Left cardiac atrium (tissue), 4 donors: ENCODE measurements around the gene THAP8. TPM values are rescaled to one million over a fixed set of nuclear protein-coding genes. Genes with fewer than 3 reads are reported as not detected.
"Not testable (repeated sequence)": the region's sequence is repeated elsewhere in the genome, so short reads cannot be mapped to it uniquely, and the experiment has no call there.

Experiments used
- ATAC-seq, 2 donors: fragments of 200-7000 bp; cut with Tn5 transposase; one replicate each; pipeline ENCODE4 v1.9.1; 2020; ENCODE audit warnings: mild to moderate bottlenecking in 2 of 2, moderate library complexity in 2 of 2
- DNase-seq: peaks from one replicate; pipeline ENCODE4 v3.0.0-alpha.2; 2020
- intact Hi-C, 2 donors: fragments of 100-400 bp; cut with DNase I; formaldehyde crosslinking; loops; one replicate each; pipeline versions ENCODE4 v1.14.1 to v1.15.1; 2022 to 2023
- total RNA-seq, 2 donors: library from RNA; stranded (reverse); fragmentation: NEBNext Ultra II Directional; extraction: Animal tissue kit (Norgen Biotek cat#: 25700); gene quantifications; one replicate each; pipeline ENCODE4 v1.2.1, GENCODE V29; 2021
- donor health status: DM: no; HTN: yes; CAD: no.
- donor health status: DM: no; HTN: yes; CAD: no; lungs with severe emphysema.
- donor health status: DM: yes; HTN: yes; CAD: no.
- donor health status: Dilated cardiomyopathy.

THAP8 gene
- total RNA-seq, 2 donors from 2014 or later, result 2.3 to 4.4 TPM

DNA sequence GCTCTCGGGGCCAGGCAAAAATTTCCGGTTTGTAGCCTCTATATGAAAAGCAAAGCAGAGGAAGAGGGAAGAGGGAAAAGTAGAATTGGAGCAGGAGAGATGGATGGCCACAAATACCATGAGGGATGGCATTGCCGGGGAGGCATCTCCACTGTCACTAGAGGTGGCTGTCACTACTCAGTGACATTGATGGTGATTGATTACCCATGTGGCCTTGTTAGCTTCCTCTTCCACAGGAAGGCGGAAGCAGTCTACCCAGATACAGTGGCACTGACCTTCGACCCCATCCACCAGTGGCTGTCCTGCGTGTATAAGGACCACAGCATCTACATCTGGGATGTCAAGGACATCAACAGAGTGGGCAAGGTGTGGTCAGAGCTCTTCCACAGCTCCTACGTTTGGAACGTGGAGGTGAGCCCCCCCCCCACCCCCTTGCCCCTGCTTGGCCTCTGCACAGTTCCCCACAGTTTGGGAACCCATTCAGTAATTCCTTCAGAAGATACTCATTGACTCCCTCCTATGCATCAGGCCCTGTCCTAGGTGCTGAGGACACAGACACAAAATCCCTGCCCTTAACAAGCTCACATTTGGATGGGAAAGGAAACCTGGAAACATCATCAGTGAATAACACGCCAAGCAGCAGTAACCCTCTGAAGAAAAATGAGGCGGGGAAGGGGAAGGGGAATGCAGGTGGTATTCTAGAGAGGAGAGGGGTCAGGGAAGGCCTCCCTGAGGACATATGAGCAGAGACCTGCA lies 19.2 kb upstream of the THAP8 start:
- no peak for DNase-seq
- no peak for ATAC-seq

DNA sequence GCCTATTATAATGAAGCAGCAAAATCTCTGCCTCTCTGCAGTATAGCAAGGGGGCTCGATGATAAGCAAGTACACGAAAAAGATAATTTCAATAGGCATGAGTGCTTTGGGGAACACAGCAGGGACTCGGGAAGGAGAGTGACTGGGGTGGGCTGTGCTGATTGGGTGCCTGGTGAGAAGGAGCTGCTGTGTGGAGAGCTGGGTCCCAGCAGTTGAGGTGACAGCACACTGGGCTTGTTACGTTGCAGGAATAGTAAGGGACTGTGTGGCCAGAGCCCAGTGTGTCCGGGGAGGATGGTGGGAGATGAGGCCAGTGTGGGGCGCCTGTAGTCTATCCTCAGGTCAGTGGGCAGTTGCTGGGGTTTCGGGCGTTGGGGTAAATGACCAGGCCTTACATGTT lies 18.0 kb upstream of the THAP8 start:
- ATAC-seq (no peak), DNase-seq (no peak)
- intact Hi-C loops, result no loop called here

More for the DNA sequence above, 19.2 kb upstream of the THAP8 start:
- intact Hi-C loops, result no loop called here

DNA sequence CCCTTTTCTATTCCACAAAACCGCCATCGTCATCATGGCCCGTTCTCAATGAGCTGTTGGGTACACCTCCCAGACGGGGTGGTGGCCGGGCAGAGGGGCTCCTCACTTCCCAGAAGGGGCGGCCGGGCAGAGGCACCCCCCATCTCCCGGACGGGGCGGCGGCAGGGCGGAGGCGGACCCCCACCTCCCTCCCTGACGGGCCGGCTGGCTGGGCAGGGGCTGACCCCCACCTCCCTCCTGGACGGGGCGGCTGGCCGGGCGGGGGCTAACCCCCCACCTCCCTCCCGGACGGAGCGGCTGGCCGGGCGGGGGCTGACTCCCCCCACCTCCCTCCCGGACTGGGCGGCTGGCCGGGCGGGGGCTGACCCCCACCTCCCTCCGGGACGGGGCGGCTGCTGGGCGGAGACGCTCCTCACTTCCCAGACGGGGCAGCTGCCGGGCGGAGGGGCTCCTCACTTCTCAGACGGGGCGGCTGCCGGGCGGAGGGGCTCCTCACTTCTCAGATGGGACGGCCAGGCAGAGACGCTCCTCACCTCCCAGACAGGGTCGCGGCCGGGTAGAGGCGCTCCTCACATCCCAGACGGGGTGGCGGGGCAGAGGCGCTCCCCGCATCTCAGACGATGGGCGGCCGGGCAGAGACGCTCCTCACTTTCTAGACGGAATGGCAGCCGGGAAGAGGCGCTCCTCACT lies 14.9 kb upstream of the THAP8 start:
- DNase-seq, ATAC-seq: not testable (repeated sequence)
- intact Hi-C loops, result loop anchor here (10.0 kb wide), 2 partner anchors 46 to 106 kb away; partner anchors contain the start of genes OVOL3 (in 1 of the 2), POLR2I (in 1 of the 2) and TBCB (in 1 of the 2)

DNA sequence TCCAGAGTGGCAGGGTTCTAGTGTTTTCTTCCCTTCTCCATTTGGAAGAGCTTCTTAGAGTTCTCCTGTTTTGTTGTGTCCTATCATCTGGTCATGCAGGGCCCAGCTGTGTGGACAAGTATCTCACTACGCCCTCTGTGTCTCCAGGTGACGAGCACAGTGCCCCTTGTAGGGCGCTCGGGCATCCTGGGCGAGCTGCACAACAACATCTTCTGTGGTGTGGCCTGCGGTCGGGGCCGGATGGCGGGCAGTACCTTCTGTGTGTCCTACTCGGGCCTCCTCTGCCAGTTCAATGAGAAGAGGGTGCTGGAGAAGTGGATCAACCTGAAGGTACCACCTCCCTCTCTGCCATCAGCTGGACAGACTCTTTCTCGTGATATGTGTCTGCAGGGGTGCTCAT lies 13.6 kb upstream of the THAP8 start:
- intact Hi-C loops, result loop anchor here (10.0 kb wide), 2 partner anchors 47 to 107 kb away; partner anchors contain the start of genes OVOL3 (in 1 of the 2), POLR2I (in 1 of the 2) and TBCB (in 1 of the 2)
- ATAC-seq (no peak), DNase-seq (no peak)

DNA sequence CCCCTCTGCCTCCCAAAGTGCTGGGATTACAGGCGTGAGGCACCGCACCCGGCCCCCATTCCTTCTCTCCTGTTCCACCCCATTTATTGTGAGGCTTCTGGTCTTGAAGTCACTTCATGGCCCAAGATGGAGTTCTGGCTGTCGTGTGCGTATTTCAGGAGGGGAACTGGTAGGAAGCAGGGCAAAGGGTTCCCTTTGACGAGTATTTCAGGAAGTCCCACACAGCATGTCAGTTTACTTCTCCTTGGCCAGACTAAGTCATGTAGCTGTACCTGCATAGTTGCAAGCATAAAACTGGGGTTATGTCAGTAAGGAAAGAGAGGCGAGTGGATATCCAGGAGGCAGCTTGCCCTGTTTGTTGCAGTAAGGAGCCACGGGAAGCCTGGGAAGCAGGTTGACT lies 10.7 kb upstream of the THAP8 start:
- intact Hi-C loops, result loop anchor here (10.0 kb wide), 2 partner anchors 50 to 110 kb away; partner anchors contain the start of genes OVOL3 (in 1 of the 2), POLR2I (in 1 of the 2) and TBCB (in 1 of the 2)
- no peak for ATAC-seq

DNA sequence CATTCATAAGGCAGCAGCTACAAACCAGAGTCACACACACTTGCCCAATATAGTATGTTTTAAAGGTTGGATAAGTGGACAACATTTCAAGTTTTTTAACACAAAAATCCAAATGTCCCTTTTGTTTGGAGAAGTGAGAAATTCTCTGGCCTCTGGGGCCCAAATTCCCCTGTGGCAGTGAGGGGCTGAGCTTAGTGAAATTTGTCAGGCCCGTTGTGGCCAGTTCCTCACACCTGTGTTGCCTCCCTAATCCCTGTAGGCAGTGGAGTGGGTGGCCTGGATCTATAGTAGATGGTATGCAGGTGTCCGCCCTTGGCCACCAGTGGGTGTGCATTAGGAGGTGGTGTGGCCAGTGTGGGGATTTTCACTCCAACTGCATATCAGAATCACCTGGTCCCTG lies 7.3 kb upstream of the THAP8 start:
- intact Hi-C loops, result loop anchor here (2.0 to 10.0 kb wide), 3 partner anchors 53 to 113 kb away; partner anchors contain the start of genes OVOL3 (in 1 of the 2), POLR2I (in 1 of the 2) and TBCB (in 1 of the 2)
- no peak for ATAC-seq
- DNase-seq, result no peak

More for the DNA sequence above, 10.7 kb upstream of the THAP8 start:
- no peak for DNase-seq

DNA sequence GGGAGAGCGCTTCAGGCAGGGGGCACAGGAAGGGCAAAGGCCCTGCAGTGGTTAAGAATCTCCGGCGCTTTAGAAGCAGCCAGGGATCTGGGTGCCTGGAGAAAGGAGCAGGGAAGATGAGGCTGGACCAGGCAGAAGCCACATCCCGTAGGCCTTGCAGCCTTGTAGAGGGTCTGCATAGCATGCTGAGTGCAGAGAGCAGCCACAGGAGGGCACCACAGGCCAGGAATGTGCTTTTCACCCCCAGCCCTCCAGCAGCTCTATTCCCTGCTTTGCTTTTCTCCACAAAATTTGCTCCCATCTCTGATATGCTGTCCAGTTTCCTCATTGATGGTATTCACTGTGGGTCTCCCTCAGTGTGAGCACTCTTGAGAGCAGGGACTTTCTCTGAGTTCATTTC lies 6.3 kb upstream of the THAP8 start:
- intact Hi-C loops, result loop anchor here (2.0 to 10.0 kb wide), 3 partner anchors 54 to 114 kb away; partner anchors contain the start of genes OVOL3 (in 1 of the 2), POLR2I (in 1 of the 2) and TBCB (in 1 of the 2)
- ATAC-seq, result peak; percentile 84 to 86
- peak; percentile 35 for DNase-seq

DNA sequence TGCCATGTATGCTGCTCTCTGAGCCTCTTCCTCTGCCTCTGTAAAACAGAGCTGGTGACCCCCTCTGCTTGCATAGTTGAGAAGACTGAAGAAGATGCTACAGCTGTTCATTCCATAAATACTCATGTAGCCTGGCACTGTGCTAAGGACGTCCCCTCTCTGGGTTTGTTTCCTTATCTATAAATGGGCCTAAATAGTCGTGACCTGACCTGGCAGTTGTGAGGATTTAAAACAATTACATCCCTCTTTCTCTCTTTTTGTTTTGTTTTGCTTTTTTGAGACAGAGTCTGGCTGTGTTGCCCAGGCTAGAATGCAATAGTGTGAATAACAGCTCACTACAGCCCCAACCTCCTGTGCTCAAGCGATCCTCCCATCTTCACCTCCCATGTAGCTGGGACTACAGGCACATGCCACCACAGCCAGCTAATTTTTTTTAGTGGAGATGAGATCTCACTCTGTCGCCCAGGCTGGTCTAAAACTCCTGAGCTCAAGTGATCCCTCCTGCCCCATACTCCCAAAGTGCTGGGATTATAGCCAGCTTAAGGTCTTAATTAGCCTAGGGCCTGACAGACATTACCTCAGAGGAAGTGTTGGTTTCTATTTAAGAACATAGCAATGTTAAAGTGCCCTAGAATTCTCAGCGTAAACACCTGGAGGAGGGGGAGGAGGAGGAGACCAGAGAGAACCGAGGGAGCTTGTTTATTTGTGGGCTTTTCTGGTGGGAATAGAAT lies 5.3 kb upstream of the THAP8 start:
- ATAC-seq (no peak), DNase-seq (no peak)
- intact Hi-C loops, result loop anchor here in 1 of 2 donors (10.0 kb wide), 1 partner anchor 55 kb away; the partner anchor contains the start of genes OVOL3, POLR2I and TBCB

DNA sequence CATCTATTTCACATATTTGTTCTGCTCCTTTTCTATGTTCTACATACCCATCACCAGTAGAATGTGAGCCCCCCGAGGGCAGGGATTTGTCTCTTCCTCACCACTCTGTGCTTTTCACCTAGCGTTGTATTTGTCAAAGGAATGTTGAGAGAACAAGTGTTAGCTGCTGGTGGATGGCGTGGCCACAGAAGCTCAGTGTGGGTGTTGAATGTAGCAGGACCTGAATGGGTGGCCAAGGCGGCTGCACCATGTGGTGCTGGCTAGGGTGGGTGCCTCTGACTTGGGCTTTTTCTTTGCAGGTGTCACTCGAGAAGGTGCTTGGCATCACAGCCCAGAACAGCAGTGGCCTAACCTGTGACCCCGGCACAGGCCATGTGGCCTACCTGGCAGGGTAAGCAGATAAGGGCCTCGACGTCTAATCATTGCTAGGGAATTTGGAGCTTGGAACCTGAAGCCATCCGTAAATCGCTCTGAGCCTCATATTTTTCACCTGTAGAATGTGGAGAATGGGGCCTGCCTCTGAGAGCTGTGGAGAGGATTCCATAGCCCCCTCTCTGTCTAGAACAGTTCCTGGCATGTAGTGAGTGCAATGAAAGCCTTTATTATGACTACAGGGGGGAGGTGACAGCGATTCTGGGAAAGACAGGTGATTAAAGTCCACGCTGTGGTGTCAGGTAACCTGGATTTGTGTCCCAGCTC lies 4.5 kb upstream of the THAP8 start:
- ATAC-seq (no peak), DNase-seq (no peak)
- intact Hi-C loops, result loop anchor here in 1 of 2 donors (10.0 kb wide), 1 partner anchor 56 kb away; the partner anchor contains the start of genes OVOL3, POLR2I and TBCB

DNA sequence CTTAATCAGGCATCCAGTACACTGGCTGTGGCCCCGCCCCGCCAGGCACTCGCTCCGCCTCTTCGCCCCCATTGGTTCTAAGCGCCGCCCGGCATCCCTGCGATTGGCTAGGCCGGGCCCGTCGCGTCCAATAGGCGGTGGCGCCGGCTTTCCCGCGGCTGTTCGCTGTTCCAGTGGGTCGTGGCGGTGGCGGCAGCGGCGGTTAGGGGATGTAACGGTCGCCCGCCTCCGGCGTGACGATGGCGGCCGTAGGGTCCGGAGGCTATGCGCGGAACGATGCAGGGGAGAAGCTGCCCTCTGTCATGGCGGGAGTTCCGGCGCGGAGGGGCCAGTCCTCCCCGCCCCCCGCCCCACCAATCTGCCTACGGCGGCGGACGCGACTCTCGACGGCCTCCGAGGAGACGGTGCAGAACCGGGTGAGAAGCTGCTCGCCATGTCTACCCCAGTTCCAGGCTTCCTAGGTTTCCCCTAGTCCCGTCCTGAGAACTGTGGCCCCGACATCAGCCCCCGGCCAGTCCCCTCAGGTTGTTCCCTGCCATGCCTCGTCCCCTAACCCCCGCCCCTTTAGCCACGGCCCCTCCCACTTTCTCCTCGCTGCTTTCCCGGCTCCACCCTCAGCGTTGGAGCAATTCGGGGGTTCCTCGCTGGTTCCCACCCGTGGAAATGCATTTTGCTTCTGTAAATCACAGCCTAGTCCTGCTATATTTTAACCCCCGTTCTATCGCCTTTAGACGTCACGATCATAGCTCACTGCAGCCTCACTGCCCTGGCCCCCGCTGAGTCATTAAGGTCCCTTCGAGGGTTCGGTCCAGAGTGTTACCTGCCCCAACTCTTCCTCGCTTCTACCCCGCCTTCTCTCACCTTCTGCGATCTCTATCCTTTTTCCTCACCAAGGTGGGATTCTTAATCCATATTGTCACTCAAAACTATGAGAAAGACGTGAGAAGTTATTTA lies 925 bp upstream of the THAP8 start, which contains the start of gene WDR62:
Gene WDR62 (plus strand): TSS at position 165 of the 954 bp plus-strand sequence. CDS start 75 bp downstream, at position 240.
- ATAC-seq, result peak; percentile 86 to 91

DNA sequence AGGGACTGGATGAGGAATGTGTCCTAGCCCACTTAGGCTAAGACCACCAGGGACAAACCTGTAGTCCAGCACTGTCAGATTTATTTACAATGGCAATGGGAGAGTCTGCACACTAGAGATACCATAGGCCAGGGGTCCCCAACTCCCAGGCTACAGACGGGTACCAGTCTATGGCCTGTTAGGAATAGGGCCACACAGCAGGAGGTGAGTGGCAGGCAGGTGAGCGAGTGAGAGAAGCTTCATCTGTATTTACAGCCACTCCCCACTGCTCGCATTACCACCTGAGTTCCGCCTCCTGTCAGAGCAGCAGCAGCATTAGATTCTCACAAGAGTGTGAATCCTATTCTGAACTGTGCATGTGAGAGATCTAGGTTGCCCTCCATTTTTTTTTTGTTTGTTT lies 2.4 kb downstream of the THAP8 start:
- intact Hi-C loops, result loop anchor here in 1 of 2 donors (10.0 kb wide), 1 partner anchor 63 kb away; the partner anchor contains the start of genes OVOL3, POLR2I and TBCB
- no peak for ATAC-seq
- DNase-seq, result no peak

More for the DNA sequence above, 925 bp upstream of the THAP8 start, which contains the start of gene WDR62:
- peak; percentile 95 for DNase-seq
- intact Hi-C loops, result loop anchor here in 1 of 2 donors (10.0 kb wide), 1 partner anchor 60 kb away; the partner anchor contains the start of genes OVOL3, POLR2I and TBCB

DNA sequence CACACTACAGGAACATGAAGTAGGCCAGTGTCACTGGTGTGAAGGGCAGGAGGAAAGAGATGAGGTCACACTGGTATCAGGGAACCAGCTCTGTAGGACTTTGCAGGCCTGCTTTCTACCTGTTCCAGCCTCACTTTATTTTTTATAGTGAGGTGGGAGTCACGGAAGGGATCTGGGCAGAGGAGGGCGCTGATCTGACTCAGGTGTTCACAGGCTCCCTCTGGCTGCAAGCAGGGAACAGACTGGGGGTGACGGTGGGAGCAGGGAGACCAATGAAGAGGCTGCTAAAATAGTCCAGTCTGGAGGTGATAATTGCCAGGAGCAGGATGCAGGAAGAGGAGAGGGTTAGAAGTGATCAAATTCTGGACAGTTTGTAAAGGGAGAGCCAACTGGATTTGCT lies 2.8 kb downstream of the THAP8 start:
- no peak for ATAC-seq
- intact Hi-C loops, result loop anchor here in 1 of 2 donors (10.0 kb wide), 1 partner anchor 64 kb away; the partner anchor contains the start of genes OVOL3, POLR2I and TBCB

DNA sequence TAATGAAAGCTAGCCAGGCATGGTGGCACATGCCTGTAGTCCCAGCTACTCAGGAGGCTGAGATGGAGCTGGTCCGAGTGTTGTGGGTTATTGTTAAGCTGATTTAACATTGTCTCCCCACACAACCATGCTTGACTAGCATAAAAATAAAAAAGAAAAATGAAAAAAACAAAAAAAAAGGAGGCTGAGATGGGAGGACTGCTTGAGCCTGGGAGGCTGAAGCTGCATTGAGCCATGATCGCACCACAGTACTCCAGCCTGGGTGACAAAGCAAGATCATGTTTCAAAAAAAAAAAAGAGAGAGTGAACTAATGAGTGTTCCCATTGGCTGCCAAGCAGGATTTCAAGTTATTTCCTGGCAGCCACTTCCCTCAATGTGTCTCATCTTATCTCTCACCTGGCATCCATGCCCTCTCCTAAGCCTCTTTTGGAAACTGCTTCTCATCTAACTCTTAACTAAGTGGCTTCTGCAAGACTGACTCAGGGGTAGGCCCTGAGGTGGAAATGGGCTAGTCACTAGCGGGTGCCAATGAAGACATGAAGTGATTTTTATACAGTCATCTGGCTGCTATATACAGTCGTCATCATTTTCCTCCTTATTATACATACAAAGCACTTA lies 4.9 kb downstream of the THAP8 start:
- intact Hi-C loops, result no loop called here
- no peak for ATAC-seq
- no peak for DNase-seq

More for the DNA sequence above, 2.8 kb downstream of the THAP8 start:
- no peak for DNase-seq

DNA sequence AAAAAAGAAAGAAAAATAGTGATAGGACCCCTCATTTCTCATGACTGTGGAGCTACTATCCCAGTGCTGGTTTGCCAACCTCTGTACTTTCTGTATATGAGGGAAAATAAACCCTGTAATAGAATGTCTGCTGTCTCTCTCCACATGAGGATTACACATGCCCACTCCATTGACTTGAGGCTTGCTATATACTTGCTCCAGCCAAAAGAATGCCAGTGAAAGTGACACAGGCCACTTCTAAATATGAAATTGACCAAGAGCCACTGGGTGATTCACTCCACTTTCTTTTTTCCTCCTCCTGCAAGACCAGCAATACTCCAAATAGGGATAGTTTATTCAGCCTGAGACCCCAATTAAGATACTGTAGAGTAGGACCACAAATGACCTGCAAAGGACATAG lies 6.2 kb downstream of the THAP8 start:
- intact Hi-C loops, result no loop called here
- no peak for ATAC-seq

DNA sequence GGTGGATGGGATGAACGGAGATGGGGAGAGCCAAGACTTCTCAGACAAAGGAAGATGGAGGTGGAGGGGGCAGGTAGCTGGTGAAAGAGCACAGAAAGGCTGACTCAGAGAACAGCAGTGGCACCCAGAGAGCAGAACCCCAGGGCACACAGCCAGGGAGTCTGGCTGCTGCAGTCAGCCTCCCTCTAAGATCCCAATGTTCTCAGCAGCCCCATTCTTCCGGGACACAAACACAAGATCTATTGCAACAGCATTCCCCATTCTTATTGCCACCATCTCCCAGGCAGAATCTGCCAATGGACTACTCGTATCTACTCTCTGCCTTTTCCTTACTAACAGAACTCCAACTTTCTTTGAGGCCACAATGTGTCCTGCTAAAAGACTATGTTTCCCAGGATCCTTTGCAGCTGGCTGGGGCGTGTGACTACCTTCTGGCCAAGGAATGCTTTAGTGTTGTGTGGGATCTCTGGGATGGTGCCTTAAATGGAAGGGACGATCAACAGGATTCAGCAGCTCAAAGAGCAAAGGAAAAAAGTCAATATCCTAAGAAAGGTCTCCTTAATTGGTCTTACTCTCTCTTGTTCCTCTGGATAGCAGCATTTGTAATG lies 7.5 kb downstream of the THAP8 start:
- ATAC-seq, result no peak
- no peak for DNase-seq
- intact Hi-C loops, result no loop called here

More for the DNA sequence above, 6.2 kb downstream of the THAP8 start:
- no peak for DNase-seq

DNA sequence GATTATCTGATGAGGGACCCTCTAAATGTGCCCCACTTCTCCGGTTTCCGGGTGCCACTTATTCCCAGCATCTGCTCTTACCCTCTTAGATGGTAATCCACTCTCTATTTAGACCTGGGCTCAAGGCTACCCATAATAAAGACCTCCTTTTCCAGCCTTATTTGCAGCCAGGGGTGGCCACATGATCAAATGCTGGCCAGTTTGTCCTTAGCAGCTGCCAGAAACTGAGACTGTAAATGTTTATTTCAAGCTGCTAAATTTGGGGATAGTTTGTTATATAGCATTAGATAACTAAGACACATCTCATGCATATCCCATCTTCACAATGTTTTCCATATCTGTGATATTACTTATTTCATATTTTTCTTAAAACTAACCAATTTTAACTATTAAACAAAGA lies 10.1 kb downstream of the THAP8 start:
- DNase-seq (no peak), ATAC-seq (no peak)
- intact Hi-C loops, result no loop called here
